Mucosa of descending colon (tissue), 3 donors: Measurements from ENCODE around the gene PLCB3. TPM values are rescaled to one million over a fixed set of nuclear protein-coding genes. Genes with fewer than 3 reads are reported as not detected.

Experiments
- ATAC-seq: fragments of 200-7000 bp; cut with Tn5 transposase; one replicate; pipeline ENCODE4 v1.9.1; 2020; ENCODE audit warnings: mild to moderate bottlenecking, moderate library complexity
- DNase-seq, 3 donors: peaks; one replicate each; pipeline ENCODE4 v3.0.0-alpha.2; 2020
- H3K36me3 ChIP-seq: fragments of 200-600 bp; one replicate; pipeline ENCODE4 v1.8.0; 2021; ENCODE audit warnings: low read depth, mild to moderate bottlenecking
- H3K4me1 ChIP-seq: fragments of 200-600 bp; one replicate; pipeline ENCODE4 v1.8.0; 2021; ENCODE audit warnings: low read depth, mild to moderate bottlenecking
- H3K4me3 ChIP-seq: fragments of 200-600 bp; one replicate; pipeline ENCODE4 v1.8.0; 2021; ENCODE audit warnings: mild to moderate bottlenecking
- H3K9me3 ChIP-seq: fragments of 200-600 bp; one replicate; pipeline ENCODE4 v1.8.0; 2021; ENCODE audit warnings: mild to moderate bottlenecking
- intact Hi-C, 2 donors: fragments of 100-400 bp; cut with DNase I in 1 of 2; cut with micrococcal nuclease in 1 of 2; formaldehyde crosslinking; loops; one replicate each; pipeline versions ENCODE4 v1.11.0 to v1.11.1; 2022; cut with DNase I, micrococcal nuclease
- total RNA-seq, 3 donors: library from RNA; stranded (reverse); fragmentation: NEBNext Ultra II Directional in 2 of 3; extraction: Animal tissue kit (Norgen Biotek cat#: 25700) in 2 of 3; gene quantifications; one replicate each; pipeline versions ENCODE4 v1.2.1 to v1.2.4, GENCODE V29; 2021 to 2023
- TF ChIP-seq, protein P1 (sequence below): fragments of 200-600 bp; IDR thresholded peaks from one replicate; pipeline ENCODE4 v1.8.0; 2022; ENCODE audit warnings: antibody characterized with exemption, mild to moderate bottlenecking
- donor health status: DM: no; HTN: no; CAD: no; lungs with moderate emphysema.
- donor health status: DM: no; HTN: no; CAD: no.
- donor health status: DM: no; HTN: yes; CAD: no.

The PLCB3 gene
- total RNA-seq, 3 donors from 2014 or later: 51.1 to 72.1 (median 65.1) TPM

DNA sequence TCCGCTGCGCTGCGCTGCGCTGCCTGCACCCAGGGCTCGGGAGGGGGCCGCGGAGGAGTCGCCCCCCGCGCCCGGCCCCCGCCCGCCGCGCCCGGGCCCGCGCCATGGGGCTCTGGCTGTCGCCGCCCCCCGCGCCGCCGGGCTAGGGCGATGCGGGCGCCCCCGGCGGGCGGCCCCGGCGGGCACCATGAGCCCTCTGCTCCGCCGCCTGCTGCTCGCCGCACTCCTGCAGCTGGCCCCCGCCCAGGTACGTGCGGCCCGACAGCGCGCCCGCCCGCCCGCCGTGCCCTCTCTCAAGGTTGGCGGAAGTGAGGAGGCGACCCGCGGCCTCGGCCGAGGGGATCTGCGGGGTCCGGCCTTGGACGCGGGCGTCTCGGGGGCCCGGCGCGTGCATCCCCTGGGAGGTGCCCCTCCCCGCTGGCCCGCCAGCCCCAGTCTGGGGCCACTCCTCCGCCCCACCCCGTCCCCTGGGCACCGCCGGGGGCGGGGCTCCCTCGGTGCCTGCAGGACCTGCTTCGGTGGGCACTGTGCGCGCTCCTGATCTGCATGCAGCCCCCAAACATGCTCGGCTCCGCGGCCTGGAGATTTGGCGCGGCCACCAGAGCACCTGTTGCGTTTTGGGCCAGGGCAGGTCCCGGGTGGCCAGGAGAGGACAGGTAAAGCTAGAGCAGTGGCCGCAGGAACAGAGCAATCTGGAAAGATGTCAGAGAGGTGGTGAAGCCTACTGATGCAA is 16.5 kb upstream of the PLCB3 start:
- no peaks in the 10 kb centered on the region for H3K9me3 ChIP-seq
- ATAC-seq (peak; percentile 47), DNase-seq (peak; percentile 75 to 86 (median 85))
- peak overlapping the region; percentile 51 for H3K4me3 ChIP-seq
- intact Hi-C loops: no loop called here
- TF ChIP-seq, protein P1, sequence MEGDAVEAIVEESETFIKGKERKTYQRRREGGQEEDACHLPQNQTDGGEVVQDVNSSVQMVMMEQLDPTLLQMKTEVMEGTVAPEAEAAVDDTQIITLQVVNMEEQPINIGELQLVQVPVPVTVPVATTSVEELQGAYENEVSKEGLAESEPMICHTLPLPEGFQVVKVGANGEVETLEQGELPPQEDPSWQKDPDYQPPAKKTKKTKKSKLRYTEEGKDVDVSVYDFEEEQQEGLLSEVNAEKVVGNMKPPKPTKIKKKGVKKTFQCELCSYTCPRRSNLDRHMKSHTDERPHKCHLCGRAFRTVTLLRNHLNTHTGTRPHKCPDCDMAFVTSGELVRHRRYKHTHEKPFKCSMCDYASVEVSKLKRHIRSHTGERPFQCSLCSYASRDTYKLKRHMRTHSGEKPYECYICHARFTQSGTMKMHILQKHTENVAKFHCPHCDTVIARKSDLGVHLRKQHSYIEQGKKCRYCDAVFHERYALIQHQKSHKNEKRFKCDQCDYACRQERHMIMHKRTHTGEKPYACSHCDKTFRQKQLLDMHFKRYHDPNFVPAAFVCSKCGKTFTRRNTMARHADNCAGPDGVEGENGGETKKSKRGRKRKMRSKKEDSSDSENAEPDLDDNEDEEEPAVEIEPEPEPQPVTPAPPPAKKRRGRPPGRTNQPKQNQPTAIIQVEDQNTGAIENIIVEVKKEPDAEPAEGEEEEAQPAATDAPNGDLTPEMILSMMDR: no peak
- peaks cover 47% of the 10 kb centered on the region for H3K4me1 ChIP-seq
- H3K36me3 ChIP-seq: no peaks in the 10 kb centered on the region

- ATAC-seq (no peak), DNase-seq (peak in 1 of 3 donors; percentile 51)
- Histone ChIP-seq H3K9me3 (no peaks in the 10 kb centered on the region), H3K4me3 (no peak overlapping the region), H3K4me1 (peaks cover 49% of the 10 kb centered on the region), H3K36me3 (no peaks in the 10 kb centered on the region)
- intact Hi-C loops: no loop called here
- TF ChIP-seq, protein P1: no peak
Observed at GRCh38 chr11:64235437-64236161, 15.7 kb upstream of the PLCB3 start.

- intact Hi-C loops: no loop called here
- Histone ChIP-seq H3K4me1 (peaks cover 42% of the 10 kb centered on the region), H3K36me3 (no peaks in the 10 kb centered on the region), H3K9me3 (no peaks in the 10 kb centered on the region), H3K4me3 (no peak overlapping the region)
- ATAC-seq (peak; percentile 34), DNase-seq (peak; percentile 91 to 92 (median 92))
- TF ChIP-seq, protein P1: no peak
Observed at GRCh38 chr11:64237484-64237951, 13.8 kb upstream of the PLCB3 start.

GRCh38 chr11:64238076-64238475 is 13.3 kb upstream of the PLCB3 start:
- H3K4me3 ChIP-seq: no peak overlapping the region
- TF ChIP-seq, protein P1: no peak
- no peak for ATAC-seq
- H3K36me3 ChIP-seq: no peaks in the 10 kb centered on the region
- H3K4me1 ChIP-seq: peaks cover 47% of the 10 kb centered on the region
- DNase-seq: peak; percentile 31 to 71 (median 54)
- no peaks in the 10 kb centered on the region for H3K9me3 ChIP-seq
- intact Hi-C loops: no loop called here

- no peaks in the 10 kb centered on the region for H3K36me3 ChIP-seq
- intact Hi-C loops: no loop called here
- ATAC-seq (no peak), DNase-seq (peak in 1 of 3 donors; percentile 26)
- H3K4me3 ChIP-seq: no peak overlapping the region
- no peaks in the 10 kb centered on the region for H3K9me3 ChIP-seq
- H3K4me1 ChIP-seq: peaks cover 50% of the 10 kb centered on the region
- TF ChIP-seq, protein P1: no peak
Observed at GRCh38 chr11:64238999-64239398, 12.3 kb upstream of the PLCB3 start.
